ENCODE results near the gene PTPRU.

Gene PTPRU

GRCh38 chr1:29292344-29292743 is 56.0 kb downstream of the PTPRU start:
- TF ChIP-seq FOXP2 (optimal IDR thresholded peaks at IDR 0.05; ENCODE audit: borderline replicate concordance, extremely low read depth, extremely low read length, insufficient read depth): no peak
- no peak for TF ChIP-seq SIN3A (IDR thresholded peaks at IDR 0.05; ENCODE audit: borderline replicate concordance, insufficient read depth, low read length)
- no peak for TF ChIP-seq REST (IDR thresholded peaks at IDR 0.05; ENCODE audit: insufficient read depth in 1 of 2, low read depth in 2 of 2, low read length in 2 of 2)
- no peak for TF ChIP-seq POLR2AphosphoS5 (IDR thresholded peaks at IDR 0.05; ENCODE audit: low read depth, low read length)
- TF ChIP-seq TAF1 (IDR thresholded peaks at IDR 0.05; ENCODE audit: borderline replicate concordance, insufficient read depth, low read length): no peak

GRCh38 chr1:29297450-29297849 is 61.1 kb downstream of the PTPRU start:
- TF ChIP-seq REST (IDR thresholded peaks at IDR 0.05; ENCODE audit: insufficient read depth in 1 of 2, low read depth in 2 of 2, low read length in 2 of 2) (no peak), SIN3A (IDR thresholded peaks at IDR 0.05; ENCODE audit: borderline replicate concordance, insufficient read depth, low read length) (no peak), FOXP2 (optimal IDR thresholded peaks at IDR 0.05; ENCODE audit: borderline replicate concordance, extremely low read depth, extremely low read length, insufficient read depth) (no peak), TAF1 (IDR thresholded peaks at IDR 0.05; ENCODE audit: borderline replicate concordance, insufficient read depth, low read length) (no peak), POLR2AphosphoS5 (IDR thresholded peaks at IDR 0.05; ENCODE audit: low read depth, low read length) (no peak)

- no peak for TF ChIP-seq SIN3A (IDR thresholded peaks at IDR 0.05; ENCODE audit: borderline replicate concordance, insufficient read depth, low read length)
- no peak for TF ChIP-seq REST (IDR thresholded peaks at IDR 0.05; ENCODE audit: insufficient read depth in 1 of 2, low read depth in 2 of 2, low read length in 2 of 2)
- TF ChIP-seq POLR2AphosphoS5 (IDR thresholded peaks at IDR 0.05; ENCODE audit: low read depth, low read length): no peak
- no peak for TF ChIP-seq FOXP2 (optimal IDR thresholded peaks at IDR 0.05; ENCODE audit: borderline replicate concordance, extremely low read depth, extremely low read length, insufficient read depth)
- TF ChIP-seq TAF1 (IDR thresholded peaks at IDR 0.05; ENCODE audit: borderline replicate concordance, insufficient read depth, low read length): no peak
These were observed 61.9 kb downstream of the PTPRU start for GRCh38 chr1:29298246-29298645.

- no peak for TF ChIP-seq REST (IDR thresholded peaks at IDR 0.05; ENCODE audit: insufficient read depth in 1 of 2, low read depth in 2 of 2, low read length in 2 of 2)
- TF ChIP-seq TAF1 (IDR thresholded peaks at IDR 0.05; ENCODE audit: borderline replicate concordance, insufficient read depth, low read length): no peak
- TF ChIP-seq POLR2AphosphoS5 (IDR thresholded peaks at IDR 0.05; ENCODE audit: low read depth, low read length): no peak
- no peak for TF ChIP-seq FOXP2 (optimal IDR thresholded peaks at IDR 0.05; ENCODE audit: borderline replicate concordance, extremely low read depth, extremely low read length, insufficient read depth)
- no peak for TF ChIP-seq SIN3A (IDR thresholded peaks at IDR 0.05; ENCODE audit: borderline replicate concordance, insufficient read depth, low read length)
These were observed 63.1 kb downstream of the PTPRU start for GRCh38 chr1:29299446-29299845.
